Activated naive CD4-positive, alpha-beta T cell treated with anti-CD3 and anti-CD28 coated beads, Interleukin-2, amount 10 ng/mL, durations not matched to agents 7 days and 5 days (primary cell): ENCODE results near the gene ARMH1.

Experiments used
- CTCF ChIA-PET: fragments of 350-600 bp; sonication (Branson Sonifier 250); formaldehyde crosslinking; loops from one replicate; lab custom pipeline; 2021; ENCODE audit warnings: antibody characterized with exemption; lab: Charles Lee
- DNase-seq: peaks from one replicate; pipeline ENCODE4 v3.0.0-alpha.2; 2020
- H3K27ac Mint-ChIP-seq: one replicate; pipeline ENCODE4 v1.8.0; 2021; ENCODE audit warnings: mild to moderate bottlenecking, moderate library complexity, mixed read lengths
- H3K27me3 Mint-ChIP-seq: one replicate; pipeline ENCODE4 v1.8.0; 2021; ENCODE audit warnings: mild to moderate bottlenecking, mixed read lengths
- H3K36me3 Mint-ChIP-seq: one replicate; pipeline ENCODE4 v1.8.0; 2021; ENCODE audit warnings: mixed read lengths
- H3K4me1 Mint-ChIP-seq: one replicate; pipeline ENCODE4 v1.8.0; 2021; ENCODE audit warnings: mixed read lengths
- H3K4me3 Mint-ChIP-seq: one replicate; pipeline ENCODE4 v1.8.0; 2021; ENCODE audit warnings: mild to moderate bottlenecking, moderate library complexity, mixed read lengths
- H3K9me3 Mint-ChIP-seq: one replicate; pipeline ENCODE4 v1.8.0; 2021; ENCODE audit warnings: mixed read lengths

ARMH1 gene

DNA sequence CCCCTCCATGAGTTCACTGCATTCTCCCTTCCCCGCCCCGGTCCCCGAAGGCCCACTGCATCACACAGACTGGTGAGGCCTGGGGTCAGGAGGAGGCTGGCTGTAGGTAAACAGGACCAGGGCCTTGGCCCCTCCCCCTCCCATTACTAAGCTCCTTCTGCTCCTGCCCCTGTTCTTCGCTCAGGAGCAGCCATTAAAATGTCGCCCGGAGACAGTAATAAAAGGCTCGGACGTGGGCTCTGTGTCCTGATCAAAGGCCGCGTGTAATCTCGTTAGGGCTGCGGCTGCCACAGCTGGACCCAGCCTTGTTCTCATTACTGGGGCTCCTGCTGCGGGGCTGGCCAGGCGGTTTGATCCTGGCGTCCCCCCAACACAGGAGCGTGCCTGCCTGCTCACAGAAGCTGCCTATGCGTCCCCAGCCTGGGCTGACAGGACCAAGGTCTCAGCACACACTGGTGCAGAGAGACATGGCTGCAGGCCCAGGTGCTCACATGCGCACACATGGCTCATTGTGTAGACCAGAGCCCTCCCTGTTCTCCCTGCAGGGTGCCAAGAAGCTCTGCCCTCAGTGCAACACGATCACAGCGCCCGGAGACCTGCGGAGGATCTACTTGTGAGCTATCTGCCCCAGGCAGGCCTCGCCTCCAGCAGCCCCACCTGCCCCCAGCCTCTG lies 24.2 kb upstream of the ARMH1 start:
- Mint-ChIP-seq H3K4me1 (no peaks in the 10 kb centered on the region), H3K4me3 (no peak overlapping the region), H3K9me3 (no peaks in the 10 kb centered on the region), H3K36me3 (peaks cover 24% of the 10 kb centered on the region), H3K27ac (no peak overlapping the region), H3K27me3 (no peaks in the 10 kb centered on the region)
- no peak for DNase-seq
- CTCF ChIA-PET, result interaction anchor here (0.9 kb wide), 1 partner anchor 9 kb away, joined by 3 read pairs; no protein-coding TSS in a partner anchor

DNA sequence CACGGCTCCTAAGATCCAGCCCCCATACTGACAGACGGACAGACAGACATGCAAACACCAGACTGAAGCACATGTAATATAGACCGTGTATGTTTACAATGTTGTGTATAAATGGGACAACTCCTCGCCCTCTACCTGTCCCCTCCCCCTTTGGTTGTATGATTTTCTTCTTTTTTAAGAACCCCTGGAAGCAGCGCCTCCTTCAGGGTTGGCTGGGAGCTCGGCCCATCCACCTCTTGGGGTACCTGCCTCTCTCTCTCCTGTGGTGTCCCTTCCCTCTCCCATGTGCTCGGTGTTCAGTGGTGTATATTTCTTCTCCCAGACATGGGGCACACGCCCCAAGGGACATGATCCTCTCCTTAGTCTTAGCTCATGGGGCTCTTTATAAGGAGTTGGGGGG lies 23.4 kb upstream of the ARMH1 start:
- no peak overlapping the region for H3K27ac Mint-ChIP-seq
- CTCF ChIA-PET, result interaction anchor here (0.9 to 2.8 kb wide), 10 partner anchors 8 to 434 kb away, joined by 3 to 62 read pairs (median 22); no protein-coding TSS in a partner anchor
- peaks cover 22% of the 10 kb centered on the region for H3K36me3 Mint-ChIP-seq
- H3K9me3 Mint-ChIP-seq, result no peaks in the 10 kb centered on the region
- H3K4me3 Mint-ChIP-seq, result no peak overlapping the region
- H3K4me1 Mint-ChIP-seq, result no peaks in the 10 kb centered on the region
- no peaks in the 10 kb centered on the region for H3K27me3 Mint-ChIP-seq
- DNase-seq, result no peak

DNA sequence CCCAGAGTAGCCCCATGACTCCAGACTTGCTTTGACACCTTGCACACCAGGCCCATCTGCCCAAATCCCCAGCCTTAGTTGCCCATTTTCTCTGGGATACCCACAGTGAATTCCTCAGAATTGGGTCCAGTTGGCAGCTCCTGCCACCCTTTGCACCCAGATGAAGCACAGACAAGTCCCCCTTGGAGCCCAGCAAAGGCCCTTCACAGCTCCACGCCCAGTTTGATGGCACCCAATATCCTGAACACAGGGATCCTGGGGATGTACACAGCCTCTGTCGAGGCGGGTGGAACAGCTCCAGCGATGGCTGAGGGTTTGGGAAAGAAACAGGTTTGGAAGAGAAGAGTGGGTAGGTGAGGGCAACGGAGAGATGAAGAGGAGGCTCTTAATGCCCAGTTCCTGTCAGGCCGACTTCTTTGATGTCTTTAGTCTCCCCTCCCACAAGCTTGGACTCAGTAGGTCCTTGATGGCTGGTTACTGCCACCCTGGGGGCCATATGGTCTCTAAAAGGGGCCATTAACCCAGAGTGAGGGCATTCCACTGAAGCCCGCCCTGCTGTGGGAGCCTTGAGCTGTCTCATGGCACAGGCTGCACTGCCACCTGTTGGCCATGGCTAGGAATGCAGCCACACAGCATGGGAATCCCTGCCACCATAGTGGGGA lies 21.9 kb upstream of the ARMH1 start:
- Mint-ChIP-seq H3K27ac (peak overlapping the region; percentile 28), H3K9me3 (no peaks in the 10 kb centered on the region), H3K27me3 (no peaks in the 10 kb centered on the region), H3K4me3 (no peak overlapping the region), H3K36me3 (peaks cover 17% of the 10 kb centered on the region), H3K4me1 (no peaks in the 10 kb centered on the region)
- CTCF ChIA-PET, result interaction anchor here (0.6 to 2.8 kb wide), 38 partner anchors 10 to 965 kb away, joined by 3 to 62 read pairs (median 4); partner anchors contain the start of genes ARMH1 and TMEM53
- DNase-seq, result peak; percentile 81

DNA sequence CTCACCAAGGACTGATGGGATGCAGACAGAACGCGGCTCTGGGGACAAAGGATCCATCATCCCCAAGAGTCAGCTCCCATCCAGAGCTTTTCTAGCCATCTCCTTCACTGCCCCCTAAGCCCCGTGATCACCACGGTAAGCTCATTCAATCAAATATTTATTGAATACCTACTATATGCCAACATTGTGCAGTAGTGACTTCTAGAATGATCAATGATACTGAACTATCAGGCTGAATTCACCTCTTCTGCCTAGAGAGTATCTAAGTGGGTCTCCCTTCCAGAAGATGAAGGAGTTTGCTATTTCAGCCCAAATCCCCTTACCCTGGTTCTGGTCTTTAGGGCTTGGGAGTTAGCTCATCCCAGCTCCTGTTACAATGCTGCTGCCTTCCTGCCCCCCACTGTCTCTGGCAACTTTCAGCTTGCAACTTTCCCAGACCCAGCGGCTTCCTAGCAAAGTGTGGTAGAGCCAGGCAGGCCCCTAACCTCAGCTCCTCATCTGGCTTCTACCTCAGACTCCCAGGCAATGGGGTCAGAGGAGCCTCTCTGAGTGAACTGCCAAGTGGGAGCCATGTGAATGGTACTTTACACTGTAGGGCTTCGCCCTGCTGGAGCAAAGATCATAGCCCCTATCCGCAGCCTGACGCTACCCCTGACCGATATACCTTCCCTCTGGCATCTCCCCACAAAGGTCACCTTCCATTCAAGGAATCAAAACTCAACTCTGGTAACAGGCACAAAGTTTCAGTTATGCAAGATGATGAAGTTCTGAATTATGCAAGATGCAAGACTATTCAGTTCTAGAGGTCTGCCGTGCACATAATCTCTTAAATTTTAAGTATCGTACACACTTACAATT lies 21.2 kb upstream of the ARMH1 start:
- CTCF ChIA-PET, result interaction anchor here (0.5 to 2.8 kb wide), 33 partner anchors 11 to 965 kb away, joined by 3 to 62 read pairs (median 5); partner anchors contain the start of genes ARMH1 and TMEM53

DNA sequence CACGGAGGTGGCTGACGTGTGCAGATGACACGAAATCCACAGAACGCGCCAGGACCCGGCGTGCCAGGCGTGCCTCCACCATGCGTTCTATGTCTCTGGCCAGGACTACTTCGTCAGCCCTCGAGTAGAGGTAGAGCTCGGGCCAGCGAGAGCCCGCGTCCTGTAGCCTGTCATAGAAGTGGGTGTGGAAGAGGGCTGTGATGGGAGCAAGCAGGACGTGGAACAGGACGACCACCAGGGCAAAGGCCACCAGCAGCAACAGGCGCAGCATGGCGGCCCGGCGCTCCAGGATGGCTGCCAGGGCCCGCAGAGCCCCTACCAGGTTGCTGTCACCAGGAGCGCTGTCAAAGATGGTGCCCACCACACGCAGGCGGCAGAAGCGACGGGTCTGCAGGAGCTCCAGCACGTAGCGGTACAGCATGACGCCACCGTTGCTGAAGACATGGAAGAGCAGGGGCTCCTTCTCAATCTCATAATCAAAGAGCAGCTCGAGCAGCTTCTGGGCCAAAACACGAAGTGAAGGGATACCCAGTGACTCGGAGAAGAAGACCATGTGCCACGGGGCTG lies 19.8 kb upstream of the ARMH1 start:
- Mint-ChIP-seq H3K27me3 (no peaks in the 10 kb centered on the region), H3K9me3 (no peaks in the 10 kb centered on the region), H3K36me3 (peaks cover 6% of the 10 kb centered on the region), H3K4me1 (no peaks in the 10 kb centered on the region), H3K27ac (no peak overlapping the region), H3K4me3 (no peak overlapping the region)
- CTCF ChIA-PET, result interaction anchor here (0.9 to 1.6 kb wide), 4 partner anchors 12 to 42 kb away, joined by 3 to 6 read pairs (median 3); partner anchors contain the start of genes ARMH1 and TMEM53
- no peak for DNase-seq

More for the DNA sequence above, 21.2 kb upstream of the ARMH1 start:
- H3K4me3 Mint-ChIP-seq, result no peak overlapping the region
- H3K9me3 Mint-ChIP-seq, result no peaks in the 10 kb centered on the region
- peaks cover 12% of the 10 kb centered on the region for H3K36me3 Mint-ChIP-seq
- no peaks in the 10 kb centered on the region for H3K4me1 Mint-ChIP-seq
- no peaks in the 10 kb centered on the region for H3K27me3 Mint-ChIP-seq
- DNase-seq, result no peak
- H3K27ac Mint-ChIP-seq, result no peak overlapping the region

DNA sequence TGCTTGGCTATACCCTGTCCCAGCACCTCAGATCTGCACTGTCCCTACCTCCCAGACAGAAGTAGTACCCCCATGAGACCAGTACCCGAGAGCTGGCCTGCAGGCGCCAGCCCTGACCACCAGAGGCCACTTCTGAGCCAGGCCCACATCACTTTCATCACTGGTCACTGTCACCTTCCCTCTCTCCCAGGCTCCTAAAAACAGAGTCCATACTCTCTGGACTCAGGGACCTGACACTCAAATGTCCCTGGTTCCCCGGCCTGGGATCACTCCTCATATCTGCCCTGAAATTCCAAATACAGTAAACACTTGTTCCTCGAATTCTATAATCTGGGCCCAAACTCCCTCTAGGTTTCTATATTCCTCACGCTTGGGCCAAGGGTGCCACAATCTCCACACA lies 18.9 kb upstream of the ARMH1 start:
- Mint-ChIP-seq H3K4me3 (no peak overlapping the region), H3K9me3 (no peaks in the 10 kb centered on the region), H3K27ac (no peak overlapping the region), H3K4me1 (no peaks in the 10 kb centered on the region), H3K27me3 (no peaks in the 10 kb centered on the region), H3K36me3 (peaks cover 3% of the 10 kb centered on the region)
- DNase-seq, result no peak
- CTCF ChIA-PET, result interaction anchor here (1.1 to 1.6 kb wide), 3 partner anchors 18 to 41 kb away, joined by 3 to 6 read pairs (median 3); partner anchors contain the start of genes ARMH1 and TMEM53

DNA sequence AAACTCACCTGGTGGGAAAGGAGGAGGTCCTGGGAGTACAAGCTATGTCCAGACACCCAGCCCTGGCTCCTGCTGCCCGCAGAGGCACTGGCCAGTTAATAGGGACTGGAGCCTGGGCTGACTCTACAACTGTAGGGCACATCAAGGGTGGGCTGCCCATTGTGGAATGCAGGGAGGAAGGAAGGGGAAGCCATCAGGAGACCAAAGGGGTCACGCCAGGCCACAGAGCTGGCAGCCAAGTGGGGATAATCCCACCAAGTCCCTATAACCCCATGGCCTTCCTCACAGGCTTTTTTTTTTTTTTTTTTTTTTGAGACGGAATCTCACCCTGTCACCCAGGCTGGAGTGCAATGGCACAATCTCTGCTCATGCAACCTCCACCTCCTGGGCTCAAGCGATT lies 14.9 kb upstream of the ARMH1 start:
- Mint-ChIP-seq H3K4me3 (no peak overlapping the region), H3K36me3 (no peaks in the 10 kb centered on the region), H3K27ac (no peak overlapping the region), H3K27me3 (no peaks in the 10 kb centered on the region), H3K4me1 (peaks cover 3% of the 10 kb centered on the region), H3K9me3 (no peaks in the 10 kb centered on the region)
- DNase-seq, result no peak
- CTCF ChIA-PET, result interaction anchor here (0.7 to 1.1 kb wide), 3 partner anchors 16 to 400 kb away, joined by 3 to 4 read pairs (median 3); no protein-coding TSS in a partner anchor

DNA sequence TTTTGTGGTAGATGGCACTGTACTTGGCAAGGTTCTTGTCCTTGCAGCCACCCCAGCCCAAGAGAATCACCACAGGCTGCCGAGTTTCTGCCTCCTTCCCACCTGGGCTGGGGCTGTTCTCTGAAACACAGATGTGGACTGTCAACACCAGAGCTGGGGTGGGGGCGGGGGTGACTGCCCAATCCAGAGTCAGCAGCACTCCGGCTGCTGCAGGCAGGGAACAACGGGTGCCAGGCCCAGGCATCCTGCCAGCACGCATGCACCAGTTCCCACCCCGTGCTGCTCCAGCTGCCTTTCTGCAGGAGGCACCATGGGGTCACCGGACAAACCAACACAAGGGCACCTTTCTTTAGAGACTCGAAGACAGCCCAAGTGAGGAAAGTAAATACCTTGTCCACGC lies 14.3 kb upstream of the ARMH1 start:
- Mint-ChIP-seq H3K4me3 (no peak overlapping the region), H3K4me1 (peaks cover 8% of the 10 kb centered on the region), H3K27ac (no peak overlapping the region), H3K27me3 (no peaks in the 10 kb centered on the region), H3K36me3 (no peaks in the 10 kb centered on the region), H3K9me3 (no peaks in the 10 kb centered on the region)
- no peak for DNase-seq
- CTCF ChIA-PET, result interaction anchor here (0.7 to 1.1 kb wide), 2 partner anchors 22 to 400 kb away, joined by 3 to 4 read pairs; no protein-coding TSS in a partner anchor

DNA sequence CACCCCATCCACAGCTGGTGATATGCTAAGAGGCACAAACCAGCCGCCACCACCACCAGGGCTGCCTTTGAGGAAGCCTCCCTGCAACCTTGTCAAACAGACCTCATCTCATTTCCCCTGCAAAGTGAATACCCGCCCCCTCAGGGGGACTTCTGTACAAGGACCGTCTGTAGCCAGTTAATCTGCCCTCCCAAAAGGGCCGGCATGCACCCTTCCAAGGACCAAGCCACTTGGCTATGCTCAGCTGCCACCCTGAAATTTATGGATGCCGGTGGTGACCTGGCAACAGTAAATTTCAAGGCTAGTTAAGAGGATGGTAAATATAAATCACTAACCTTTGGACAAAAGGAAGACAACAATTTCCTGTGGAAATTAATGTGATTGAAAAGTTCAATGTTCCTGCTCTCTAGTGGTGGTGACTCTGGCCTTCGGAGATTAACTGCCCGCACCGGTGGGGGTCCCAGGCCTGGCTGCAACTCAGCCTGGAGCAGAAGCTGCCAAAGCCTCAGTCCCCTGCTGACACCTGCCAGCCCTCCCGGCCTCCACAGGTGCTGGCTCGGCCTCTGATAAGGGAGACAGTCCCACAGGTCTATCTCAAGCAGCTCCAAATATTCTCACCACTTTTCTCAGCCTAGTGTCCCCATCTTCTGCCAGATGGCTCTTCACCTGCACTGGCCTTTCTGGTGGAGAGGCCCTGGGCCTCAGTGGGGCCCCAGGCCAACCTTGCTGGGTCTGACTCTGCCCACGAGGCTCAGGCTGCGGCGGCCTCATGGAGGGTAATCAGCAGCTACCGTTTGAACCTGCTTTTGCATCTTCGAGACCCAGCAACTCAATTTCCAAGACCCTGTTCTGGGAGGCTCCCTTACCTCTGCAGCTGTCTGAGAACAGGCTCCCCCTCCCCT lies 12.5 kb upstream of the ARMH1 start:
- DNase-seq, result no peak
- H3K36me3 Mint-ChIP-seq, result no peaks in the 10 kb centered on the region
- no peak overlapping the region for H3K27ac Mint-ChIP-seq
- no peak overlapping the region for H3K4me3 Mint-ChIP-seq
- no peaks in the 10 kb centered on the region for H3K9me3 Mint-ChIP-seq
- CTCF ChIA-PET, result interaction anchor here (5.6 kb wide), 1 partner anchor 10 kb away, joined by 40 read pairs; no protein-coding TSS in a partner anchor
- H3K27me3 Mint-ChIP-seq, result no peaks in the 10 kb centered on the region
- H3K4me1 Mint-ChIP-seq, result peaks cover 8% of the 10 kb centered on the region

DNA sequence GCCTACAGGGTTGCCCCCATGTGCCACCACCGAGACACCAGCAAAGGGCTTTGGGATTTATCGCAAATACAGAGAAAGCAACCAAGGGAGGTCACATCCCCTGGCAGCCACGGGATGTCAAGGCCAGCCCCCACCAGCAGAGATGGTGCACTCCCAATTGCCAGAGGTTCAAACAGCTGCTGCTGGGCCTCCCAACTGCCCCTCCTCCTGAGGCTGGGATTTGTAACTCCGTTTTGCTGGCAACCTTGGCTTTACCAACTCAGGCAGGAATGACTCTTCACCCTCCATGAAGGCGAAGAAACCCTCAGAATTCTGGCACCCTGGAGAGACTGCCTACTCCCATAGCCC lies 11.9 kb upstream of the ARMH1 start:
- no peak for DNase-seq

DNA sequence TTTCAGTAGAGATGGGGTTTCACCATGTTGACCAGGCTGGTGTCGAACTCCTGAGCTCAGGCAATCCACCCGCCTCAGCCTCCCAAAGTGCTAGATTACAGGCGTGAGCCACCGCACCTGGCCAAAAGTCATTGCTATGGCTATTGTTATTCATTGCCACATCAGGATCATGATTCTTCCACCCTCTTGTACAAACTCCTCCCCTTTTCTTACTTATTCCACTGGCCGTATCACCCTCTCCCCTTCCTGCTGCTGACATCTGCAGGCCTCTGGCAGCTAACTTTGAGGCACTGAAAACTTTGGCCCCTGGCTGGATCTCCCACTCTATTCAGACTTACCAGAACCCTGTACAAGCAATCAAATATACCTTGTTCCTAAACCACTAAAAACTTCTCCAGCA lies 11.1 kb upstream of the ARMH1 start:
- Mint-ChIP-seq H3K4me3 (no peak overlapping the region), H3K9me3 (no peaks in the 10 kb centered on the region), H3K27me3 (no peaks in the 10 kb centered on the region), H3K4me1 (peaks cover 8% of the 10 kb centered on the region), H3K27ac (peak overlapping the region; percentile 9), H3K36me3 (no peaks in the 10 kb centered on the region)
- CTCF ChIA-PET, result interaction anchor here (1.1 to 5.6 kb wide), 2 partner anchors 11 to 16 kb away, joined by 3 to 40 read pairs; no protein-coding TSS in a partner anchor
- DNase-seq, result no peak

More for the DNA sequence above, 11.9 kb upstream of the ARMH1 start:
- Mint-ChIP-seq H3K4me3 (no peak overlapping the region), H3K36me3 (no peaks in the 10 kb centered on the region), H3K27me3 (no peaks in the 10 kb centered on the region), H3K27ac (no peak overlapping the region), H3K9me3 (no peaks in the 10 kb centered on the region), H3K4me1 (peaks cover 8% of the 10 kb centered on the region)
- CTCF ChIA-PET, result interaction anchor here (1.1 to 5.6 kb wide), 2 partner anchors 10 to 17 kb away, joined by 3 to 40 read pairs; no protein-coding TSS in a partner anchor

DNA sequence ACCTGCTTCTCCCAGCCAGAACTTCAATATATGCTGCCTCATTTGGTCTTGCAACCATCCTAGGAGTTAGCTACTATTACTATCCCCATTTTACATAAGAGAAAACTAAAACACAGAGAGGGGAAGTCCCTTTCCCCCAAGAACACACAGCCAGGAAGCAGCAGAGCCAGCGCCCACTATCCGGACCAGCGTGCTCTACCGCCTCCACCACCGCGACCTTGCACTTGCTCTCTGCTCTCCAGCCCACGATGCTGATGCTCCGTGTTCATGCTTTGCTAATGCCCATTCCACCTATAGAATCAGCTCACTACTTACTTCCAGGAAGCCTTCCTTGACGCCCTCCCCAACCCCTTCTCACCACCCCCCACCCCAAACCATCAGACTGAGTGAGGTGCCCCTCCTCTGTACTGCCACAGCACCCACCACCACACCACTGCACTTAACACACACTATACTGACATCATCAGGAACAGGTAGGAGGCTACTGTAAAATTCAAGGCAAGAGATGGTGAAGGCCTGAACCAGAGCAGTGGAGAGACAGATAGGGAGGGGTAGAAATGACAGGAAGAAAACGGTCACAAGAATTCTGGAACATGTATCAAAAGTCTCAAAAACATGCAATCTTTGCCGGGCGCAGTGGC lies 9.7 kb upstream of the ARMH1 start:
- Mint-ChIP-seq H3K4me3 (no peak overlapping the region), H3K9me3 (no peaks in the 10 kb centered on the region), H3K36me3 (no peaks in the 10 kb centered on the region), H3K27me3 (no peaks in the 10 kb centered on the region), H3K4me1 (peaks cover 8% of the 10 kb centered on the region), H3K27ac (peak overlapping the region; percentile 6)
- CTCF ChIA-PET, result interaction anchor here (5.6 kb wide), 1 partner anchor 12 kb away, joined by 40 read pairs; no protein-coding TSS in a partner anchor
- no peak for DNase-seq
